Measurements from ENCODE around the gene SCOC.
"Not testable (repeated sequence)": the region's sequence is repeated elsewhere in the genome, so short reads cannot be mapped to it uniquely, and the experiment has no call there.

The SCOC gene

GRCh38 chr4:140363051-140363450, 10.4 kb upstream of the SCOC start:
- no peak for DNase-seq

- no peak for DNase-seq
Observed at GRCh38 chr4:140363558-140363957, 9.9 kb upstream of the SCOC start.

- no peak for DNase-seq
Observed at GRCh38 chr4:140367738-140368137, 5.7 kb upstream of the SCOC start.

GRCh38 chr4:140368686-140369085, 4.8 kb upstream of the SCOC start:
- DNase-seq: no peak

- no peak for DNase-seq
Observed at GRCh38 chr4:140372751-140373327, 607 bp upstream of the SCOC start.

GRCh38 chr4:140374130-140374477, 658 bp downstream of the SCOC start:
- no peak for DNase-seq

- DNase-seq: no peak
Observed at GRCh38 chr4:140382732-140383131, 9.3 kb downstream of the SCOC start.

- no peak for DNase-seq
Observed at GRCh38 chr4:140388015-140388414, 14.6 kb downstream of the SCOC start.

- no peak for DNase-seq
Observed at GRCh38 chr4:140395668-140396067, 22.2 kb downstream of the SCOC start.

- no peak for DNase-seq
Observed at GRCh38 chr4:140400111-140400510, 26.7 kb downstream of the SCOC start.

GRCh38 chr4:140406292-140406691, 32.8 kb downstream of the SCOC start:
- no peak for DNase-seq

- no peak for DNase-seq
Observed at GRCh38 chr4:140408974-140409373, 35.5 kb downstream of the SCOC start.

GRCh38 chr4:140413130-140413969, 39.9 kb downstream of the SCOC start:
- not testable (repeated sequence) for DNase-seq

- no peak for DNase-seq
Observed at GRCh38 chr4:140423106-140423505, 49.7 kb downstream of the SCOC start.

- DNase-seq: no peak
Observed at GRCh38 chr4:140426610-140427105, 53.2 kb downstream of the SCOC start.

- DNase-seq: no peak
Observed at GRCh38 chr4:140427106-140427918, 53.9 kb downstream of the SCOC start, which contains the start of gene CLGN. Gene CLGN (minus strand): TSS chr4:140427648. CDS start chr4:140413078, 14,570 bp downstream.

- no peak for DNase-seq
Observed at GRCh38 chr4:140427919-140428471, 54.5 kb downstream of the SCOC start.

Data from NK-92 treated with Interleukin-12 subunit alpha and Interleukin-12 subunit beta, amount 100 ng/mL, for 24 hours (cell line).